Measurements from ENCODE around the gene CTNND2.

DNA sequence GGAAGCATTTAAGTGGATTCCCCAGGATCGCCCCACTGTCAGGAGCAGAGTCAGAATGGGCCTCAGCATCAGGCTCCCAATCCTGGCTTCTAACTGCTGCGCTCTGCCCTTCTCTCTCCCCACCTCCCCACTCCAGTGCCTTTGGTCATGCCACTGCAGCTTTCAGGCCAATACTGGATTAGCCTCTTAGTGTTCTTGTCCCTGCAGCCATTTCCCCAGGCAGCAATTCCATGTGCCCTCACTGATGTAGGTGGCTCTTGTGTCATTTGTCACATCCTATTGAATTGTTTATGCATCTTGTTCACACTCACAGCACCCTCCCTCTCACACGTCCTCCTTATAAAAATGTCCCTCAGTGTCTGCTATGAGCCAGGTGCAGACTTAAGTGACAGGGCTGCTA is 599.0 kb downstream of the CTNND2 start:
- TF ChIP-seq CTCF (IDR thresholded peaks at IDR 0.05; ENCODE audit: low read depth, low read length, missing input control): no peak
- TF ChIP-seq SP1 (IDR thresholded peaks at IDR 0.05): no peak
- TF ChIP-seq JUND (IDR thresholded peaks at IDR 0.05): no peak
- TF ChIP-seq TAF1 (conservative IDR thresholded peaks at IDR 0.05): no peak
